BLaER1 treated with 17β-estradiol and CSF1 and Interleukin-3, amounts not matched to agents 10 nM and 100 nM (cell line): Measurements from ENCODE around the gene TMEM184B.

Experiments
- H3K27ac ChIP-seq, 11 experiments: shearing (Covaris generic); formaldehyde crosslinking; 2 replicates each; pipeline ENCODE4 v1.8.1; 2022
- H3K27me3 ChIP-seq, 11 experiments: shearing (Covaris generic); formaldehyde crosslinking; 2 replicates each; pipeline ENCODE4 v1.8.1; 2022
- H3K36me3 ChIP-seq, 11 experiments: shearing (Covaris generic); formaldehyde crosslinking; 2 replicates each; pipeline ENCODE4 v1.8.1; 2022
- H3K4me1 ChIP-seq, 10 experiments: shearing (Covaris generic); formaldehyde crosslinking; 2 replicates each; pipeline ENCODE4 v1.8.1; 2022
- H3K4me2 ChIP-seq, 11 experiments: shearing (Covaris generic); formaldehyde crosslinking; 2 replicates each; pipeline ENCODE4 v1.8.1; 2022
- H3K4me3 ChIP-seq, 10 experiments: shearing (Covaris generic); formaldehyde crosslinking; 2 replicates each; pipeline ENCODE4 v1.8.1; 2022
- H3K9ac ChIP-seq, 11 experiments: shearing (Covaris generic); formaldehyde crosslinking; 2 replicates each; pipeline ENCODE4 v1.8.1; 2022
- H3K9me3 ChIP-seq, 11 experiments: shearing (Covaris generic); formaldehyde crosslinking; replicated peaks in 1 of 11; 2 replicates each; pipeline ENCODE4 v1.8.1; 2022
- H4K20me1 ChIP-seq, 11 experiments: shearing (Covaris generic); formaldehyde crosslinking; 2 replicates each; pipeline ENCODE4 v1.8.1; 2022
- Cebpa-rat ChIP-seq, 11 experiments: shearing (Covaris generic); IDR thresholded peaks; 2 replicates each; pipeline ENCODE4 v1.8.1; 2022

The TMEM184B gene

DNA sequence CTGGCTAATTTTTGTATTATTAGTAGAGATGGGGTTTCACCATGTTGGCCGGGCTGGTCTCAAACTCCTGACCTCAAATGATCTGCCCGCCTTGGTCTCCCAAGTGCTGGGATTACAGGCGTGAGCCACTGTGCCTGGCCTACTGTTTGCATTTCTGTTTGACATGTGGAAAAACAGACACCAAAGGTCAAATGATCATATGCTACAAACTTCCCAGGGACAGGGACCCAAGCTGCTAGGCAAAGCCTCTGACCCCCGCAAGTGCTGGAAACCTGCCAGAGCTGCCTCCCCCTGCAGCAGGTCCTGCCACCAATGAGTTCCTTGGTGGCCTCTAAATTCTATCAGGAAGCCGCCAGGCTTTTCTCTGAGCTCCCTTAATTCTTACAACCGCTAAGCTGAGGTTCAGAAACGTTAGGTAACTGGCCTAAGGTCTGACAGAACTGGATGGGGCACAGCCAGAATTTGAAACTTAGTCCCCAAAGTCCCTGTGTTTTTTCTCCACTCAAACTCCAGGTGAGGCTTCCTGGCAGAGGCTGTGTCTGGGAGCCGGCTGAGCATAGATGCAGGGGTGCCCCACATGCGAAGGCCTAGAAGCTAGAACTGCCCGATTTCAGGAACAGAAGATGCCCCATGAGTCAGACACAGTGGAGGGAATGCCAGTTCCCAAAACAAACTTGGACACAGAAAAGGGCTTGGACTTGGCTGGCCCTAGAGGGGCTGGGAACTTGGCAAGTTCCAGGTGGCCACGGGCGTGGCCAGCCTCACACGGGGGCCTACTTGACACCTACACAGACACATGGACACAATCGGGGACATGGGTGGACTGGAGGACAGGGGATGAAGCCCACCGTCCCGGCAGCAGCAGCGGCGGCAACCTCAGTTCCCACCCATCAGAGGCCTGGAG lies 37.1 kb upstream of the TMEM184B start:
- H3K9me3 ChIP-seq, result no peaks in the 10 kb centered on the region
- H3K27ac ChIP-seq, result peak overlapping the region in 10 of 11 experiments; percentile 26 to 99 (median 98); a peak in 19 of 22 replicates
- peaks cover 98 to 100% (median 100%) of the 10 kb centered on the region in 10 experiments for H3K4me1 ChIP-seq
- H3K4me2 ChIP-seq, result peak overlapping the region; percentile 97 to 100 (median 99); a peak in 21 of 22 replicates
- no peaks in the 10 kb centered on the region for H3K27me3 ChIP-seq
- no peak for TF ChIP-seq Cebpa-rat (IDR thresholded peaks at IDR 0.05)
- H3K36me3 ChIP-seq, result peaks cover 54 to 86% (median 71%) of the 10 kb centered on the region in 11 experiments
- H3K4me3 ChIP-seq, result 0 out of 20 replicates have a peak overlapping the region, but pooled peaks of 1 of the 10 experiments have one; percentile 18
- peak overlapping the region; percentile 11 to 99 (median 65); a peak in 17 of 22 replicates for H3K9ac ChIP-seq
- peaks cover 100% of the 10 kb centered on the region in 11 experiments for H4K20me1 ChIP-seq

DNA sequence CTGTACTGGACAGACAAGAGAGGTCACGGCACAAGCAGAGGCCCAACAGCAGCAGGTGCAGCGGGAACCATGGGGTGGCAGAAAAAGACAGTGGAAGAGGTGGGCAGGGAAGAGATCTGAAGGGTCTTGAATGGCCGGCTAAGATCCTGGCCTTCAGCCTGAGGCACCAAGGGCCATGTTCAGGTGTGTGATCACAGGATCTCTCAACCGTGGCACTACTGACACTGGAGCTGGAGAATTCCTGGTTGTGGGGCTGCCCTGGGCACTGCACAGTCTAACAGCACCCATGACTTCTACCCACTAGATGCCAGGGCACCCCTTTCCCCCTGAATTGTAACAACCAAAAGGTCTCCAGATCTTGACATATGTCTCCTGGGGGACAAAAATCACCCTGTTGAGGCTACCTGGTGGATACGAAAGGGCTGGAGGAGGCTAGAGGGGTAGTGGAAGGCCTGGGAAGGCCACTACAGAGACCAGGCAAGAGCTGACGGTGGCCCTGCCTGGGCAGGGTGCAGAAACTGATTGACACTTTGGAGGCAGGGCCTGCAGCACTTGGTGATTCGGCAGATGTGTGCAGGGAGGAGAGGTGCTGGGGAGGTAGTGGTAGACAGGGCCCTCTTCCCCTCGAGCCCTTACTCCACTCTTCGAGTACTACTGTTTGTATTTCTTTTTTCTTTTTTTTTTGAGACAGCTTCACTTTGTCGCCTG lies 36.1 kb upstream of the TMEM184B start:
- Histone ChIP-seq H3K4me1 (peaks cover 98 to 100% (median 100%) of the 10 kb centered on the region in 10 experiments), H3K27ac (peak overlapping the region in 9 of 11 experiments; percentile 5 to 99 (median 98); a peak in 14 of 22 replicates), H3K4me2 (peak overlapping the region; percentile 15 to 100 (median 99)), H3K9ac (peak overlapping the region in 5 of 11 experiments; percentile 20 to 72 (median 47); a peak in 9 of 22 replicates), H3K9me3 (no peaks in the 10 kb centered on the region), H3K36me3 (peaks cover 62 to 92% (median 78%) of the 10 kb centered on the region in 11 experiments), H3K27me3 (no peaks in the 10 kb centered on the region), H3K4me3 (no peak overlapping the region), H4K20me1 (peaks cover 100% of the 10 kb centered on the region in 11 experiments)
- no peak for TF ChIP-seq Cebpa-rat (IDR thresholded peaks at IDR 0.05)

DNA sequence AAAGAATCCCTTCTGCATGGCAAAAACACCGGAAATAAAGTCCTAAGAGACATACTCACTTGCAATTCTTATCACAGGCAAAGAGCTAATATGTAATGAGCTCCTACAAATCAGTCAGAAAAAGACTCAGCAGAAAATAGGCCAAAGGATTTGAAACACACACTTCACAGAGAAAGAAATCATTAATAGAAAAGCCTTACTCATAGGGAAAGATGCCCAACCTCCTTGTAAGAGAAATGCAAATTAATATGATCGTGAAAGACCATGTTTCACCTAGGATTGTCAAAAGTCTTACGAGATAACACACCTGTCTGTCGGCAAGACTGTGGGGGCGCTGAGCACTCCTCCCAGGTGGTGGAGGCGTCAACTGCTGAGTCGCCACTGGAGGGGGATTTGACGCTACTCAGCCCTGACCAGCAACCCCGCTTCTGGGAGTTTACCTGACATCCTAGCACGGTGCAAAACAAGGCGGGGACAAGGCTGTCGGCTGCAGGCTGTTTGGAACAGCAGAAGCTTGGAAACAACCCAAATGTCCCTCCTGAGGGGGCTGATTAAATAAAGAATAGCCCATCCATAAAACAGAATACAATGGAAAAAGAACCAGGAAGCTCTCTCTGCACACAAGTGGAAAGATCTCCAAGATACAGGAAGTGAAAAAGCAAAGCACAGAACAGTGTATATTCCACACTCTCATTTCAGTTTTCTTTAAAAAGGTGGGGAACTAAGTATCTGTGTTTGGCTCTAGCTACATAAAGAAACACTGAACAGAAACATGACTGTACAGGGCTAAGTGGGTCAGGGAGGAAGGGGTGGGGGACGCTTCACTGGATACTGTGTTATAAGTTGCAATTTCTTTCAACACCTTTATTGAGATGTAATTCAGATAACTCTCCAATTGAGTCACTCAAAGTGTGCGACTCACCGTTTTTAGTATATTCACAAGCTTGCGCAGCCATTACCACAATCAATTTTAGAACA lies 33.0 kb upstream of the TMEM184B start:
- no peak for TF ChIP-seq Cebpa-rat (IDR thresholded peaks at IDR 0.05)
- Histone ChIP-seq H3K4me3 (peak overlapping the region in 2 of 10 experiments; percentile 16 to 26; a peak in 2 of 20 replicates), H3K27ac (peak overlapping the region in 9 of 11 experiments; percentile 50 to 93 (median 63); a peak in 18 of 22 replicates), H3K4me2 (peak overlapping the region; percentile 69 to 100 (median 98)), H3K36me3 (peaks cover 75 to 92% (median 79%) of the 10 kb centered on the region in 11 experiments), H3K9ac (peak overlapping the region in 9 of 11 experiments; percentile 16 to 62 (median 48); a peak in 16 of 22 replicates), H4K20me1 (peaks cover 100% of the 10 kb centered on the region in 11 experiments), H3K9me3 (no peaks in the 10 kb centered on the region), H3K4me1 (peaks cover 70 to 85% (median 73%) of the 10 kb centered on the region in 10 experiments), H3K27me3 (no peaks in the 10 kb centered on the region)

DNA sequence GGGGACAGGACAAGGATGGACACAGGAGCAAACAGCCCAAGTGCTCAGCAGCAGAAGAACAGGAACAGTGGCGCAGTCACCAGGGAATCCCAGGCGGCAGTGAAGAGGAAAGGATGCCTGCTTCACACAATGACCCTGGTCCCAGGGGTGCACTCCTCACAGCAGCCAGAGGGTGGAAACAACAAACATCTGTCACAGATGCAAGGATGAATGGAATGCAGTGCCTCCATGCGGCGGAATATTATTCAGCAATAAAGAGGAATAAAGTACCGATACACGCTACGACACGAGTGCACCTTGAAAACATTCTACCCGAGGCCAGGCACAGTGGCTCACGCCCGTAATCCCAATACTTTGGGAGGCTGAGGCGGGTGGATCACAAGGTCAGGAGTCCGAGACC lies 31.7 kb upstream of the TMEM184B start:
- Histone ChIP-seq H3K4me1 (peaks cover 58 to 73% (median 61%) of the 10 kb centered on the region in 10 experiments), H3K9ac (peak overlapping the region in 6 of 11 experiments; percentile 2 to 58 (median 30); a peak in 9 of 22 replicates), H3K27ac (peak overlapping the region in 7 of 11 experiments; percentile 26 to 93 (median 51); a peak in 9 of 22 replicates), H3K9me3 (no peaks in the 10 kb centered on the region), H3K4me2 (peak overlapping the region; percentile 69 to 100 (median 98); a peak in 21 of 22 replicates), H3K4me3 (no peak overlapping the region), H4K20me1 (peaks cover 100% of the 10 kb centered on the region in 11 experiments), H3K36me3 (peaks cover 75 to 92% (median 79%) of the 10 kb centered on the region in 11 experiments), H3K27me3 (no peaks in the 10 kb centered on the region)
- TF ChIP-seq Cebpa-rat (IDR thresholded peaks at IDR 0.05), result no peak

GRCh38 chr22:38303974-38304373 lies 31.2 kb upstream of the TMEM184B start:
- Histone ChIP-seq H3K9me3 (no peaks in the 10 kb centered on the region), H3K4me1 (peaks cover 52 to 67% (median 55%) of the 10 kb centered on the region in 10 experiments), H3K4me2 (peak overlapping the region; percentile 69 to 100 (median 98); a peak in 20 of 22 replicates), H3K9ac (peak overlapping the region in 7 of 11 experiments; percentile 2 to 39 (median 22); a peak in 11 of 22 replicates), H3K27me3 (no peaks in the 10 kb centered on the region), H3K27ac (peak overlapping the region in 9 of 11 experiments; percentile 0 to 93 (median 26); a peak in 13 of 22 replicates), H3K36me3 (peaks cover 75 to 92% (median 79%) of the 10 kb centered on the region in 11 experiments), H3K4me3 (no peak overlapping the region), H4K20me1 (peaks cover 100% of the 10 kb centered on the region in 11 experiments)
- TF ChIP-seq Cebpa-rat (IDR thresholded peaks at IDR 0.05), result no peak

GRCh38 chr22:38302906-38303305 lies 30.1 kb upstream of the TMEM184B start:
- Histone ChIP-seq H3K36me3 (peaks cover 74 to 92% (median 79%) of the 10 kb centered on the region in 11 experiments), H4K20me1 (peaks cover 98 to 100% (median 99%) of the 10 kb centered on the region in 11 experiments), H3K4me3 (no peak overlapping the region), H3K9ac (0 out of 22 replicates have a peak overlapping the region, but pooled peaks of 1 of the 11 experiments have one; percentile 13), H3K27ac (peak overlapping the region in 1 of 11 experiments; percentile 31; a peak in 2 of 22 replicates), H3K9me3 (no peaks in the 10 kb centered on the region), H3K4me1 (peaks cover 42 to 57% (median 45%) of the 10 kb centered on the region in 10 experiments), H3K4me2 (no peak overlapping the region), H3K27me3 (no peaks in the 10 kb centered on the region)
- no peak for TF ChIP-seq Cebpa-rat (IDR thresholded peaks at IDR 0.05)

- Histone ChIP-seq H3K4me2 (no peak overlapping the region), H3K4me1 (peaks cover 22 to 37% (median 25%) of the 10 kb centered on the region in 10 experiments), H3K9ac (peak overlapping the region in 1 of 11 experiments; percentile 14; a peak in 1 of 22 replicates), H3K36me3 (peaks cover 84 to 99% (median 90%) of the 10 kb centered on the region in 11 experiments), H3K27me3 (no peaks in the 10 kb centered on the region), H3K4me3 (no peak overlapping the region), H3K27ac (peak overlapping the region in 2 of 11 experiments; percentile 4 to 13; a peak in 2 of 22 replicates), H4K20me1 (peaks cover 98 to 100% (median 99%) of the 10 kb centered on the region in 11 experiments), H3K9me3 (no peaks in the 10 kb centered on the region)
- no peak for TF ChIP-seq Cebpa-rat (IDR thresholded peaks at IDR 0.05)
Observed at GRCh38 chr22:38300946-38301345, 28.1 kb upstream of the TMEM184B start.
